Activated CD4-positive, CD25-positive, alpha-beta regulatory T cell treated with anti-CD3 and anti-CD28 coated beads, Interleukin-2, amount 50 U/mL, for 72 hours (primary cell): ENCODE measurements around the gene CREBRF.
"Not testable (repeated sequence)": the region's sequence is repeated elsewhere in the genome, so short reads cannot be mapped to it uniquely, and the experiment has no call there.

Experiments used
- DNase-seq: peaks from one replicate; pipeline ENCODE4 v3.0.0; 2021

Gene CREBRF, protein sequence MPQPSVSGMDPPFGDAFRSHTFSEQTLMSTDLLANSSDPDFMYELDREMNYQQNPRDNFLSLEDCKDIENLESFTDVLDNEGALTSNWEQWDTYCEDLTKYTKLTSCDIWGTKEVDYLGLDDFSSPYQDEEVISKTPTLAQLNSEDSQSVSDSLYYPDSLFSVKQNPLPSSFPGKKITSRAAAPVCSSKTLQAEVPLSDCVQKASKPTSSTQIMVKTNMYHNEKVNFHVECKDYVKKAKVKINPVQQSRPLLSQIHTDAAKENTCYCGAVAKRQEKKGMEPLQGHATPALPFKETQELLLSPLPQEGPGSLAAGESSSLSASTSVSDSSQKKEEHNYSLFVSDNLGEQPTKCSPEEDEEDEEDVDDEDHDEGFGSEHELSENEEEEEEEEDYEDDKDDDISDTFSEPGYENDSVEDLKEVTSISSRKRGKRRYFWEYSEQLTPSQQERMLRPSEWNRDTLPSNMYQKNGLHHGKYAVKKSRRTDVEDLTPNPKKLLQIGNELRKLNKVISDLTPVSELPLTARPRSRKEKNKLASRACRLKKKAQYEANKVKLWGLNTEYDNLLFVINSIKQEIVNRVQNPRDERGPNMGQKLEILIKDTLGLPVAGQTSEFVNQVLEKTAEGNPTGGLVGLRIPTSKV

DNA sequence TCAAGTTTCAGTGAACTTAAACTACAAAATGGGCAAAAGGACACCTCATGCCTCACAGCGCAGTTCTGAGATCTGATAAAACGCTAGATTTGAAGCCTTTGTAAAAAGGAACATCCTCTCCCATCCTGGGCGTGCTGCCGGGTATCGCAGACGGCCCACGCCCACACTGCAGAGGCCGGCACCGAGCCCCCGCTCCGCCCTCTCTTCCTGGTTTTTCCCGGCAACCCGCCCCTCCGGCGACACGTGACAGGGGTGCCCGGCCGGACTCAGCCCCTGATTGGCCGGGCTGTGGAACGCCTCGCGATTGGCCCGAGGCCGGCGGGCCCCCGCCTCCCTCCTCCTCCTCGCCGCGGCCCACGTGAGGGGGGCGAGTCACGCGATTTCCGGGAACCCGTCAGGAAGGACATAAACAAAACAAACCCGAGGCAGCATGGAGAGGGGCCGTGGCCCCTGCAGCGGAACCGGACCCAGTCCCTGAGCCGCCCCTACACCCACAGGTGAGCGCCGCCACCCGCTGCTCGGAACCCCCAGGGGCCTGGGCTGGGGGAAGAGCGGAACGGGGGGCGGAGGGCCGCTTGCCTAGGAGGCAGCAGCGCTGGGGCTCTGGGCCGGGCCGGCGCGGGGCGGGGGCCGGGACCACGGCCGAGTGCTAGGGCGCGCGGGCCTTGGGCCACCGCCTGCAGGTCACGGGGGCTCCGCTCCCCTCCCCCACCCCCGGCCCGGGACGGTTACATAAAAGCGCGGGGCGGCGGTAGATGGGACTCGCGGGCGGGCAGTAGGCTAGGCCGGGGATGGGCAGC is at the start of gene CREBRF:
CREBRF (plus strand) TSS at position 370 of the 800 bp plus-strand sequence. CDS start 24,424 bp downstream, outside the sequence.
- DNase-seq, result peak; percentile 98

DNA sequence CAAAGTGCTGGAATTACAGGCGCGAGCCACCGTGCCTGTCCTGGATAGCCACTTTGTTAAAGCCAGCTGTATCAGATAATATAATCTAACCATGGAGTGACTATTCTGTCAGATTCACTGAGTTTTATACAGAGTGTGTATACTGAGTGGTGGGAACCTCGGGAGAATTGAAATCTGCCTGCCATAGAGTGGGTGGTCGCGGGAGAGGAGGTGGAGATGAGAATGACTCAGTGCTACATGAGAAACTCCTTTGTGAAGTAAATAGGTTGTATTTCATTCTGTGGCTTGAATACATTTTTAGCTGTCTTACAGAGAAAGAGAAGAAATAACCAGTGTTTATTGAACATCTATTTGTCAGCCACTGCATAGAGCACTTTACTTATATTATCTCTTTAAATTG is 46.1 kb upstream of the CREBRF start:
- DNase-seq, result no peak

DNA sequence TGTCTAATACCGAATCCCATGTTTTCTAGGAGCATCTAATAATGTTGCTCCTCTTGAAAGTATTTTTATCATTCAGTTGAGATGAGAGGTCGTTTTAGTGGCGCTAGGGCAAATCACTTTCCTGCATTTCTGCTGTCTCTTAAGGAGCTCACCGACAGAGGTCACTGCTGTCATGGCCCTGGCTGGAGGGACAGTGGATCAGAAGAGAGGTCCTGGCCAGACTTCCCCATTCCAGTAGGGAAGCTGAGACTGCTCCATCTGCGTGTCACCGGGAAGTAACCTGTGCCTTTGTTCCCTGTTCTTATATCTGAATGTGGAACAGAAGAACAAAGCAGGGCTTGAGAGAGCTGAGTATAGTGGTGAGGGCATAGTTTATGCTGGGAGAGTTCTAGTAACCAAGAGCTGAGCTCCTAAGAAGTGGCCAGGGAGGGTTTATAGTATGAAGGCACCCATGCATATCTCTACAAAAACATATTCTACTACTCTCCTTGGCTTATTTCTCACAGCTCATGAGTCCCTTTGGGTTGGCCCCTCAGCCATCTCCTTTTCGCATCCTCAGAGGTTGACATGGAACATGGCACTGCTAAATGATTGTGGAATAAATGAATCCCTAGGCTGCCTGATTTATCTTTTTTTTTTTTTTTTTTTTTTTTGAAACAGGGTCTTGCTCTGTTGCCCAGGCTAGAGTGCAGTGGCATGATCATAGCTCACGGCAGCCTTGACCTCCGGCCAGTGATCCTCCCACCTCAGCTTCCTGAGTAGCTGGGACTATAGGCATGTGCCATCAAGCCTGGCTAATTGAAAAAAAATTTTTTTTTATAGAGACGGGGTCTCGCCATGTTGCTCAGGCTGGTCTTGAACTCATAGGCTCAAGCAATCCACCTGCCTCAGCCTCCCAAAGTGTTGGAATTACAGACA is 45.3 kb upstream of the CREBRF start:
- DNase-seq, result no peak

DNA sequence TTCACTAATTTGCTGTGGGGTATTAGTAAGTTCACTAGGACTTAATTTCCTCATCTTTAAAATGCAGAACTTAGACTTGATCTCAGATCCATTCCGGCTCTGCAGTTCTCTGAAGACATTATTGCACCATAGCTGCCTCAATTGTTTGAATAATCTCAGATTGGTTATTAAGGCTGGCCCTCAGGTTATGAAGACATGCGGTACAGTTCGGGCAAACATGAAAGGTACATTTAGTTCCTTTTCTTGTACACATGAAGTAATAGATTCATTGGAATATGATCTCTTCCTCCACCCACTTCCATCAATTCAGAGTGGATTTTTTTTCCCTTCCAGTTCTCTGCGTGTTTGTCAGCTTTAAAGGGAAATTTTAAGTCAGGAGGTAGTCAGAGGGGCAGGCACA is 44.6 kb upstream of the CREBRF start:
- DNase-seq, result no peak

DNA sequence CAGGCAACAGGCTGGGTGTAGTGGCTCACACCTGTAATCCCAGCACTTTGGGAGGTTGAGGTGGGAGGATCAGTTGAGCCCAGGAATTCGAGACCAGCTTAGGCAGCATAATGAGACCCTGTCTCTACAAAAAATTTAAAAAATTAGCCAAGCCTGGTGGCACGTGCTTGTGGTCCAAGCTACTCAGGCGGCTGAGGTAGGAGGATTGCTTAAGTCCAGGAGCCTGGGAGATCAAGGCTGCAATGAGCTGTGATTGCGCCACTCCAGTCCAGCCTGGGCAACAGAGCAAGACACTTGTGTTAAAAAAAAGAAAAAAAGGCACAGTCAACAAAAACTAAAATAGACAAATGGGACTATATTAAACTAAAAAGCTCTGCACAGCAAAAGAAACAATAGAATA is 43.3 kb upstream of the CREBRF start:
- no peak for DNase-seq

DNA sequence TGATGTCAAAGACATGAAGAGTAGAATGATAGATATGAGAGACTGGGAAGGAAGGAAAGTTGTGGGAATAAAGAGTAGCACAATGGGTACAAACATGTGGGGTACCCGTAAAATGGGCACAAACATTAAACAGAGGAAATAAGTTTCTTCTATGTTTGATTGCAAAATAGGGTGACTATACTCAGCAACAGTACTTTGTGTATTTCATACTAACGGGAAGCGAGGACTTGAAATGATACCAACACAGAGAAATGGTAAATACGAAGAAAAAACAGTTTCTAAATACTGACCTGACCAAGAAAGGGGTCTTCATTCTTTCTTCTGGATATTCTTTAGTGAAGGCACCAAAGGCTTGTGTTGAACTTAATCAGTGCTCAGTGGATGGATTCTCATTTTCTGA is 41.5 kb upstream of the CREBRF start:
- DNase-seq, result no peak

DNA sequence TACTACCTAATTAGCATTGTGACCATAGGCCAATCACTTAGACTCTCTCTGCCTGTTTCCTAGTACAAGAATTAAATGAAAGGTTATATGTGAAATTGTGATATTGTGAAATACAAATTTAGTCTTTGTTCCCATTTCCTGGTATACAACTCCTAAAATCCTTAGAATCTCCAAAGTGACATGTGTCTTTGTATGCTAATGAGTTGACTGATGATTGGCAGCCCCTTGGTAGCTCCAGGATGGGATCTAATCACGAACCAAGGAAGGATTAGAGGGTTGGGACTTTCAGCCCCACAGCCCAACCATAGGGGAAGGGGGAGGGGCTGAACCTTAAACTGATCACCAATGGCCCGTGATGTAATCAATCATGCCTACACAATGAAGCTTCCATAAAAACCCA is 41.0 kb upstream of the CREBRF start:
- no peak for DNase-seq

DNA sequence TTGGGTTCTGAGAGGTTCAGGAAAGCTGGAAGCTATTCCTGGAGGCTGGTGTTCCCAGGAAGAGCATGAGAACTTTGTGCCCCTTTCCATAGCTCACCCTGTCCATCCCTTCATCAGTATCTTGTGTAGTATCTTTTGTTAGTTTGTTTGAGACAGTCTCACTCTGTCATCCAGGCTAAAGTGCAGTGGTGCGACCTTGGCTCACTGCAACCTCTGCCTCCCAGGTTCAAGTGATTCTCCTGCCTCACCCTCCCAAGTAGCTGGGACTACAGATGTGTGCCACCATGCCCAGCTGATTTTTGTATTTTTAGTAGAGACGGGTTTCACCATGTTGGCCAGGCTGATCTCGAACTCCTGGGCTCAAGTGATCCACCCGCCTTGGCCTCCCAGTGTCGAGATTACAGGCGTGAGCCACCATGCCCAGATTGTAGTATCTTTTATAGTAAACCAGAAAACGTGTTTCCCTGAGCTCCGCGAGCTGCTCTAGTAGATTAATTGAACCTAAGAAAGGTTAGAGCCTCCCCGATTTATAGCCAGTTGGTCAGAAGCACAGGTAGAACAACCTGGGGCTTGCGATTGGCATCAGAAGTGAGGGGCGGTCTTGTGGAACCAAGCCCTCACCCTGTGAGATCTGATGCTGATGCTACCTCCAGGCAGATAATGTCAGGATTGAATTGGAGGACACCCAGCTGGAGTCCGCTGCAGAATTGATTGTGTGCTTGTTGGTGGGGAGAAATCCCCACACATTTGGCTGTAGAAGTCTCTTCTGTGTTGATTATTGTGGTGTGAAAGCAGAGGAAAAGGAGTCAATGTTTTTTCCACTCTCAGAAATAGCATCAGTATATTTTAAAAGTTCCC is 40.3 kb upstream of the CREBRF start:
- no peak for DNase-seq

DNA sequence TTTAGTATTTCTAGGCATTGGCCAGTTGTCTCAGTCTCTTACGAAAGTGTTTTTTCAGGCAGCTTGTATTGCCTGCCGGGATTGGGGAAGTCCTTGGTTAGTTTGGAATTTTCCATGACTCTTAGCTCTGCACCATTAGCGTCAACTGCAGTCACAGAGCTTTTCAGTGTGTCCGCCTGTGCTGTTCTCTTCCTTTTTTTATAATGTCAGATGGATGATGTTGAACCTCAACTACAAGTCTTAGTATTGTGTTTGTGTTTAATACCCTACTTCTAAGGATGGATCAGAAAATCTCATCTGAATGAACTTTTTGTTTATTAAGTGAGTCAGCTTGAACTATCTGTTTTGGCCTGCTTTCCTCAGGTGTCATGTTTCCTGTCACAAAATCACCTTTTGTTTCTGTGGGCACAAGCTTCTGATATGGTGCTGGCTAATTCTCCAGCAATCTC is 39.5 kb upstream of the CREBRF start:
- DNase-seq, result no peak

DNA sequence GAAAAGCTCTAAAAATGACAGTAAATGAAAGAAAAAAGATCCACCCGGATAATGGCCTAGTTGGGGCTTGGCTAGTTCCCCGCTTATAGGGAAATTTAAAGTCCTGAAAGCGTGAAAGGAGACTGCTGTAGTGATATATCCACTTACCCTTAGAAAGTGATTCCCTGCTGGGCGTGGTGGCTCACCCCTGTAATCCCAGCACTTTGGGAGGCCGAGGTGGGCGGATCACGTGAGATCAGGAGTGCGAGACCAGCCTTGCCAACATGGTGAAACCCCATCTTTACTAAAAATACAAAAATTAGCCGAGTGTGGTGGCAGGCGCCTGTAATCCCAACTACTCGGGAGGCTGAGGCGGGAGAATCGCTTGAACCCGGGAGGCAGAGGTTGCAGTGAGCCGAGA is 39.1 kb upstream of the CREBRF start:
- not testable (repeated sequence) for DNase-seq

DNA sequence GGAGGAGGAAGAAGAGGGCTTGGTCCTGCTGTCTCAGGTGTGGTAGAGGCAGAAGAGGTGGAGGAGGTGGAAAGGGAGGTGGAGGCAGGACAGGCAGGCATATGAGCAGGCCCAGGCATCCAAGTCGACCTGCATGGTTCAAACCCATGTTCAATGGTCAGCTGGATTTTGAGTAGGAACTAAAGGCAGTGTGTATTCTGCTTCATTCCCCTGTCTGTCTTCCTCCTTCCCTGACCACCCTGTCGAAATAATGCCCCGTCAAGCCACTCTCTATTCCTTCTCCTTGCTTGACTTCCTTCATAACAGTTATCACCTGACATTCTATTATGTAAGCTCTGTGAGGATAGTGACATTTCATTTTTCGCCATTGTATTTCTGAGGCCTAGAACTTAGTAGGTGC is 37.8 kb upstream of the CREBRF start:
- DNase-seq, result no peak

DNA sequence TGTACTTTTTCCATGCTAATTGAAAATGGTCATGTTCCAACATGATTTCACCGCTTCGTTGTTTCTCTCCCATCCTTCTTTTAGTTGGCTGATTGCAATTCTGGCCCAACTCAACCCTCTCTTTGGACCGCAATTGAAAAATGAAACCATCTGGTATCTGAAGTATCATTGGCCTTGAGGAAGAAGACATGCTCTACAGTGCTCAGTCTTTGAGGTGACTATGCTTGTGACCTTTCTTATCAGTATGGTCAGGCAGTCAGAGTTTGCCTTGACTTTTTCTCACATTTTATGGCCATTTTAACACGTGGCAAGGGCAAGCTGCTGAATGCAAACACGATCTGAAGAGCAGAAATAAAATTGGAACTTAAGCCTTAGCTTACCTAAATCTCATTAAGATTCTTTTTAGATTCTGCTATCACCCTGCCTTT is 36.0 kb upstream of the CREBRF start:
- DNase-seq, result no peak

DNA sequence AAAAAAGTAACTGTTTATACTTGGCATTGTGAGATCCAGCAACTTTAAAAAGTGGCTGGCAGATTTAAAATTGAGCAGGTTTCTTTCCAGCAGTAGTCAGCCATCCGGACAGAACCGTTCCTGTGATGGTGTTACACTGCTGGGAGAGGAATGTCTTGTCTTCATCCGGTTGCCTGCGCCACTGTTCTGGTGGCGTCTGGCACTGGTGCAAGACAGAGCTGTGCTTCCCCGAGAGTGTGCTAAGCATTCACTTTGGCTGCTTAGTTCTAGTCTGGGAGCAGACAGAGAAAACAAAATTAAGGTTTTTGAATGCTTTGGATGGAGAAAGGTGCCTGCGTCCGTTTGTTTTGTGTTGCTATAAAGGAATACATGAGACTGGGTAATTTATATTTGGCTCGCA is 35.5 kb upstream of the CREBRF start:
- no peak for DNase-seq

DNA sequence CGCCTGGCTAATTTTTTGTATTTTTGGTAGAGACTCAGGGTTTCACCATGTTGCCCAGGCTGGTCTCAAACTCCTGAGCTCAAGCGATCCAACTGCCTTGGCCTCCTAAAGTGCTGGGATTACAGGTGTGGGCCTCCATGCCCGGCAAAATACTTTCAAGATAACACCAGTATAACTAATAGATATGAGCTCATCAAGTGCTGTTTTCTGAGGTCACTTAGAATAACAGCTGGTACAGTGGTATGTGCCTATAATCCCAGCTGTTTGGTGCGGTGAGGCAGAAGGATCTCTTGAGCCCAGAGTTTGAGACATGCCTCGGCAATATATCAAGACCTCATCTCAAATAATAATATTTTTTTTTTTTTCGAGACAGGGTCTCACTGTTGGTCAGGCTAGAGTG is 30.5 kb upstream of the CREBRF start:
- DNase-seq, result no peak

DNA sequence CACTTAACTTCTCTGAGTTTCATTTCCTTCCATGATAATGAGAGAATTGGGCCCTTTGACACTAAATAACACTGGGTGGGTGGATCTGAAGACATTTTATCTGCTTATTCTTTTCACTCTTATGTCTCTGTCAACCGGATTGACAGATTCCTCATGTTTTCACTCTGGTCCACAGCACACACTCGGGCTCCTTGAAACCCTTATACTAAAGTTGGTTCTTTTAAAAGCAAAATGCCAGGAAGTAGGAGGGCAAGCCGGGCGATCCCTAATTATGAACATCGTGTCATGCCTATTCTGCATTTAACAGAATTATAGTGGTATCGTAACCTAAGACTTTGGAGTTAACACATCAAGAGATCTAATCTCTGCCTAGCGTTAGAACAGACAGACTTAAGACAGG is 28.2 kb upstream of the CREBRF start:
- no peak for DNase-seq

DNA sequence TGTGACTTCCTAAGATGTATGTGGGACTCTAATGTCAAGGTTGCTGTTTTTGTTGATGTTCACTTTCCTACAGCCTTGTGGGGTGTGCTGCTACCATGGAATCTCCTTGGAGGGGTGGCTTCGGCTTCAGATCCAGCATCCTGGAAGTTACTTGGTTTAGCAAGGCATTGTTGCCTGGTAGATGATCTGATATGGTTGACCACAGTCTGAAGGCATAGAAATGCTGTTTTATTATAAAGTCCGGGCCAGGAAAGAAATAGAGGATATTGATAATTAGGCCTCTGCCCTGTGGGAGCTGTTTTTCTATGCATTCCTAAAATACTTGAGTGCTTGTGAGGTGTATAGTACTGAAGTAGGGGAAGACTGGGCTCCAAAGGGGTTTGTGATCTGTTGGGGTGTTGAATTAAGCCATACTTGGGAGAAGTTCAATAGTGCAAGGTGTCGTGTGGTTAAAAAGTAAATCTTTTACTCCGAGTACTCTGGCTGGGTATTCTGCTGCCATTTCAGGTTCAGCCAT is 27.3 kb upstream of the CREBRF start:
- DNase-seq, result no peak

DNA sequence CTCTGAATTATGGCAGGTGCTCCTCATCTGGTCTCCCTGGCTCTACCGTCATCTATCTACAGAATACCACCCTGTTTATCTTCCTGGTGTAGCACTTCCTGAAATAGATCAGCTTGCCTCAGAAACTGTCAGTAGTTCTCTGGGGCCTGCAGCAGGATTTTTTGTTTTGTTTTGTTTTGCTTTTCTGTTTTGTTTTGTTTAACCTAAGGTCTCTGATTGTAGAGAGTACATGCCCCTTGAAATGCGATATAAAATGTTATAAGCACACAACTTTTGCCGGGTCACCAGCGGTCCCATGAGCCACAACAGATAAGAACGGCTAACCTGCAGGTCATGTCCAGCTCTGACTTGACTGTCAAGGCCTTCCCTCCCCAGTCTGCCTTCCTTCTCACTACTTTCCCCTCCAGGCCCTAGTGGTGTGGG is 26.6 kb upstream of the CREBRF start:
- no peak for DNase-seq

DNA sequence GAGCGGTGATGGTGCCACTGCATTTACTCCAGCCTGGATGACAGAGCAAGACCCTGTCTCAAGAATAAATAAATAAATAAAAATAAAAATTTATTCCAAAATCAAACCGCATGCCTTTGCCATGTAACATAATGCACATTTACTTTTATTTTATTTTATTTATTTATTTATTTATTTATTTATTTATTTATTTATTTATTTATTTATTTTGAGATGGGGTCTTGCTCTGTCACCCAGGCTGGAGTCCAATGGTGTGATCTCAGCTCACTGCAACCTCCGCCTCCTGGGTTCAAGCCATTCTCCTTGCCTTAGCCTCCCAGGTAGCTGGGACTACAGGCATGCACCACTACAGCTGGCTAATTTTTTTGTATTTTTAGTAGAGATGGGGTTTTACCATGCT is 24.1 kb upstream of the CREBRF start:
- DNase-seq, result not testable (repeated sequence)

DNA sequence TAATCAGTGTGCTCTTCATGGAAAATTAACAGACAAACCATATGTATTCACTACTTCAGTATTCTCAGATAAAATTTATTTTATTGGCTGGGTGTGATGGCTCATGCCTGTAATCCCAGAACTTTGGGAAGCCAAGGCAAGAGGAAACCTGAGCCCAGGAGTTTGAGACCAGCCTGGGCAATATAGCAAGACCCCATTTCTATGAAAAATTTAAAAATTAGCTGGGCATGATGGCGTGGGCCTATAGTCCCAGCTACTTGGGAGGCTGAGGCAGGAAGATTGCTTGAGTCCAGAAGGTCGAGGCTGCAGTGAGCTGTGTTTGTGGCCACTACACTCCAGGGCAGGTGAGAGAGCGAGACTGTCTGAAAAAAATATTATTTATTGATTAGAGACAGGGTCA is 23.4 kb upstream of the CREBRF start:
- DNase-seq, result no peak

DNA sequence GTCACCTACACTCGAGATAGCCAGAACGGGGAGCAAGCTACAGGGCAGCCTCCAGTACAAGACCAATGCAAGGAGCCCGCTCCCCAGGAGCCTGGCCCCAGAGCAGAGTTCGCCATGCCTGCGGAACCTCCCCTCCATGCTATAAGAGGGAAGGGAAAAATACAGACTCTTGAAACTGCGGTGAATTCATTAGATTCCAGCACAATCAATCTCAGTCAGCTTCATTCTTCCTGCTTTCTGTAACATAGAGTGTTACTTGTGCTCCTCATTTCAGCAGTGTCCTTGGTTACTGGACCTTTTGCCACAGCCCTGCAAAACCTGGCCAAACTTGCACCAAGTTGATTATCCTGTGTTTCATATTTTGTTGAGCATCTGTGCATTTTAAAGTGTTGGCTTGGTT is 22.2 kb upstream of the CREBRF start:
- DNase-seq, result no peak
